B cell (primary cell): Measurements from ENCODE around the gene PDCD11. TPM values are rescaled to one million over a fixed set of nuclear protein-coding genes. Genes with fewer than 3 reads are reported as not detected.

Source experiments
- ATAC-seq: fragments of 200-7000 bp; cut with Tn5 transposase; one replicate; pipeline ENCODE4 v1.10.0; 2021; ENCODE audit warnings: low read depth, mild to moderate bottlenecking, moderate number of reproducible peaks, moderate library complexity
- CTCF ChIA-PET: fragments of 350-600 bp; sonication (Branson Sonifier 250); formaldehyde crosslinking; loops from one replicate; lab custom pipeline; 2021; ENCODE audit warnings: antibody characterized with exemption, inconsistent platforms; lab: Charles Lee
- POLR2A ChIA-PET: fragments of 350-600 bp; sonication (Branson Sonifier 250); formaldehyde crosslinking; loops from one replicate; lab custom pipeline; 2021; ENCODE audit warnings: antibody characterized with exemption; lab: Charles Lee
- DNase-seq: peaks from one replicate; pipeline ENCODE4 v3.0.0; 2013
- H2AFZ ChIP-seq: 2 replicates; pipeline ENCODE4 v1.6.1; 2012; ENCODE audit warnings: mild to moderate bottlenecking, low read depth, low read length; ENCODE audit not compliant: insufficient read depth, poor library complexity, severe bottlenecking
- H3K27ac ChIP-seq, 2 donors: 1 replicate in 1 of 2; 2 replicates in 1 of 2; pipeline ENCODE4 v1.5.1; 2012 to 2013; ENCODE audit warnings: low read length in 2 of 2, mild to moderate bottlenecking in 2 of 2, moderate library complexity in 1 of 2
- H3K27me3 ChIP-seq, 4 experiments: fragments of 200-600 bp in 1 of 4; sonication (generic) in 1 of 4; replicated peaks in 1 of 4; 1 replicate in 2 of 4; 2 replicates in 2 of 4; pipeline versions ENCODE4 v1.6.1 to v1.7.0; 2013 to 2016; ENCODE audit warnings: low read length in 3 of 4, mild to moderate bottlenecking in 2 of 4, mixed read lengths in 1 of 4, moderate library complexity in 1 of 4; ENCODE audit not compliant: insufficient read depth in 4 of 4, control insufficient read depth in 3 of 4; ENCODE audit errors: control extremely low read depth in 1 of 4
- H3K36me3 ChIP-seq, 2 experiments: replicated peaks in 1 of 2; 1 replicate in 1 of 2; 2 replicates in 1 of 2; pipeline versions ENCODE4 v1.6.1 to v1.7.1; 2013; ENCODE audit warnings: low read length in 1 of 2; ENCODE audit not compliant: insufficient read depth in 2 of 2, control insufficient read depth in 1 of 2; ENCODE audit errors: control extremely low read depth in 1 of 2, extremely low read depth in 1 of 2
- H3K4me1 ChIP-seq, 2 donors: fragments of 200-600 bp in 1 of 2; sonication (generic) in 1 of 2; 1 replicate in 1 of 2; 2 replicates in 1 of 2; pipeline versions ENCODE4 v1.5.1 to v1.6.1; 2013 to 2017; ENCODE audit warnings: low read length in 2 of 2; ENCODE audit not compliant: control insufficient read depth in 2 of 2, insufficient read depth in 2 of 2
- H3K4me2 ChIP-seq: replicated peaks from 2 replicates; pipeline ENCODE3; 2012; ENCODE audit warnings: mild to moderate bottlenecking, low read depth, low read length; ENCODE audit not compliant: poor library complexity, severe bottlenecking
- H3K4me3 ChIP-seq, 5 experiments: fragments of 200-600 bp in 1 of 5; sonication (generic) in 1 of 5; 1 replicate in 3 of 5; 2 replicates in 2 of 5; pipeline versions ENCODE4 v1.5.1 to v1.7.0; 2011 to 2016; ENCODE audit warnings: low read length in 4 of 5, mild to moderate bottlenecking in 4 of 5, low read depth in 2 of 5, control low read depth in 1 of 5, moderate library complexity in 1 of 5; ENCODE audit not compliant: insufficient read depth in 1 of 5; ENCODE audit errors: control extremely low read depth in 1 of 5, extremely low read depth in 1 of 5
- H3K79me2 ChIP-seq: fragments of 200-600 bp; sonication (generic); one replicate; pipeline ENCODE4 v1.6.0; 2016; ENCODE audit warnings: low read length; ENCODE audit not compliant: control insufficient read depth, insufficient read depth
- H3K9ac ChIP-seq: fragments of 200-600 bp; sonication (generic); 2 replicates; pipeline ENCODE4 v1.6.1; 2017; ENCODE audit warnings: mild to moderate bottlenecking, low read length, moderate library complexity
- H3K9me3 ChIP-seq, 3 donors: one replicate each; pipeline versions ENCODE4 v1.6.1 to v1.7.1; 2013; ENCODE audit warnings: low read length in 2 of 3; ENCODE audit not compliant: control insufficient read depth in 2 of 3, insufficient read depth in 1 of 3; ENCODE audit errors: control extremely low read depth in 1 of 3
- H4K20me1 ChIP-seq: 2 replicates; pipeline ENCODE4 v1.6.0; 2012; ENCODE audit warnings: mild to moderate bottlenecking, low read length; ENCODE audit not compliant: insufficient read depth, control insufficient read depth, poor library complexity, severe bottlenecking
- H3K27ac Mint-ChIP-seq: one replicate; pipeline ENCODE4 v1.8.0; 2021; ENCODE audit warnings: mixed read lengths
- H3K27me3 Mint-ChIP-seq: one replicate; pipeline ENCODE4 v1.8.0; 2021; ENCODE audit warnings: mixed read lengths
- H3K4me1 Mint-ChIP-seq: one replicate; pipeline ENCODE4 v1.8.0; 2021; ENCODE audit warnings: mixed read lengths
- H3K4me3 Mint-ChIP-seq: one replicate; pipeline ENCODE4 v1.8.0; 2021; ENCODE audit warnings: mixed read lengths
- H3K9me3 Mint-ChIP-seq: one replicate; pipeline ENCODE4 v1.8.0; 2022; ENCODE audit warnings: mixed read lengths; ENCODE audit not compliant: insufficient read depth
- EZH2 ChIP-seq: IDR thresholded peaks from 2 replicates; pipeline ENCODE4 v1.6.1; 2012; ENCODE audit warnings: borderline replicate concordance, low read depth, mild to moderate bottlenecking, moderate library complexity, low read length; ENCODE audit not compliant: insufficient read depth, poor library complexity, severe bottlenecking
- WGBS: methylation state at CpG from one replicate; pipeline ENCODE4 v1.1.5; 2013; ENCODE audit warnings: missing lambda C conversion rate; ENCODE audit not compliant: insufficient coverage; 5-methylcytosine and 5-hydroxymethylcytosine counted together
- intact Hi-C: fragments of 100-400 bp; cut with micrococcal nuclease; formaldehyde crosslinking; loops from one replicate; pipeline ENCODE4 v1.10.0; 2022
- polyA plus RNA-seq: library from polyadenylated mRNA; depleted of rRNA; stranded (reverse); fragments of >200 nt; gene quantifications from 2 replicates; pipeline ENCODE4 v1.2.3, GENCODE V29; 2012
- total RNA-seq, 2 donors: library from RNA; stranded (reverse); fragments of 120-200 nt in 1 of 2; gene quantifications; 1 replicate in 1 of 2; 2 replicates in 1 of 2; pipeline versions ENCODE4 v1.2.3 to v1.2.4, GENCODE V29; 2013 to 2022
- TF ChIP-seq, protein P1 (sequence below): fragments of 200-600 bp; IDR thresholded peaks from one replicate; pipeline ENCODE4 v1.8.0; 2022; ENCODE audit warnings: antibody characterized with exemption, mild to moderate bottlenecking

The PDCD11 gene
- total and polyA plus RNA-seq, 2 donors (not counting 1 experiment from before 2014, with no cell fraction given): 15.9 to 42.3 TPM

DNA sequence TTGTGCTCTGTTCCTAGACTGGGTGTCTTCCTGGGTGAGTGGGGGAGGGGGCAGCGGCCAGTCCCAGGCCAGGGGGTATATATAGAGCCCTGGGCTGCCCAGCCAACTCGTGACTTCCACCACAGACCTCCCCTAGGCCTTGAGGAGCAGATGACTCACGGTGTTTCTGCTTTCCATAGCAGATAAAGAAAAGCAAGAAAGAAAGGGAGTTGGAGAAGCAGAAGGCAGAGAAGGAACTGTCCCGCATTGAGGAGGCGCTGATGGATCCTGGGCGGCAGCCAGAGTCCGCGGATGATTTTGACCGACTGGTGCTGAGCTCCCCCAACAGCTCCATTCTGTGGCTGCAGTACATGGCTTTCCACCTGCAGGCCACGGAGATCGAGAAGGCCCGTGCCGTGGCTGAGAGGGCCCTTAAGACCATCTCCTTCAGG, 45.6 kb downstream of the PDCD11 start:
- CTCF ChIA-PET: interaction anchor here (0.9 to 2.0 kb wide), 3 partner anchors 35 to 43 kb away, joined by 3 to 10 read pairs (median 3); no protein-coding TSS in a partner anchor
- H3K4me3 ChIP-seq: no peak overlapping the region
- H3K27ac Mint-ChIP-seq: peak overlapping the region; percentile 26

DNA sequence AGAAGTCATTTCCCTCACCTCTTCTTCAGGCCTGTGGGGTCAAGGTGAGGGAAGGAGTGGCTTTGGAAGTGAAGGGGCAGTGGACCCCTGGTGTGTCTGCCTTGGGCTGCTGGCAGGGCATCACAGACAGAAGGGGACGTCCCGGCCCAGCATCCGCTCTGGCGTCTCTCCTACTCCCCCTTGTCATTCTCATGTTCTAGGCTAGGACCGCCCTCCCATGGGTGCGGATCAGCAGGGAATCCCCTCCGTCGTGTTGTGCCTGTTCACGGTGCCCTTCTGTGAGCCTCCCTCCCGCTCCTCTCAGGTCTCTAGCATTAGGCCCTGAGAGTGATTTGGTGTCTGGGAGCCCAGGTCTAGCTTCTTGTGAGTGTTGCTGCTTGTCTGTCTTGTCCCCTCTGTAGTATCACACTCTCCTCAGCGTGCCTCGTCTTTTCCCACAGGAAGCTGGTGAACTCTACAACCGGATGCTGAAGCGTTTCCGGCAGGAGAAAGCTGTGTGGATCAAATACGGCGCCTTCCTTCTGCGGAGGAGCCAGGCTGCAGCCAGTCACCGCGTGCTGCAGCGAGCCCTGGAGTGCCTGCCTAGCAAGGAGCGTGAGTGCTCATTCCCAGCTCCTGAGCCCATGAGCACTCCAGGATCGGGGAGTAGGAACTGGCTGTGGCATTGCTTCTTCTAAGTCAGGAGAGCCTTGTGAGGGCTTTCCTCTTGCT, 47.2 kb downstream of the PDCD11 start:
- no peak for TF ChIP-seq EZH2
- TF ChIP-seq, protein P1, sequence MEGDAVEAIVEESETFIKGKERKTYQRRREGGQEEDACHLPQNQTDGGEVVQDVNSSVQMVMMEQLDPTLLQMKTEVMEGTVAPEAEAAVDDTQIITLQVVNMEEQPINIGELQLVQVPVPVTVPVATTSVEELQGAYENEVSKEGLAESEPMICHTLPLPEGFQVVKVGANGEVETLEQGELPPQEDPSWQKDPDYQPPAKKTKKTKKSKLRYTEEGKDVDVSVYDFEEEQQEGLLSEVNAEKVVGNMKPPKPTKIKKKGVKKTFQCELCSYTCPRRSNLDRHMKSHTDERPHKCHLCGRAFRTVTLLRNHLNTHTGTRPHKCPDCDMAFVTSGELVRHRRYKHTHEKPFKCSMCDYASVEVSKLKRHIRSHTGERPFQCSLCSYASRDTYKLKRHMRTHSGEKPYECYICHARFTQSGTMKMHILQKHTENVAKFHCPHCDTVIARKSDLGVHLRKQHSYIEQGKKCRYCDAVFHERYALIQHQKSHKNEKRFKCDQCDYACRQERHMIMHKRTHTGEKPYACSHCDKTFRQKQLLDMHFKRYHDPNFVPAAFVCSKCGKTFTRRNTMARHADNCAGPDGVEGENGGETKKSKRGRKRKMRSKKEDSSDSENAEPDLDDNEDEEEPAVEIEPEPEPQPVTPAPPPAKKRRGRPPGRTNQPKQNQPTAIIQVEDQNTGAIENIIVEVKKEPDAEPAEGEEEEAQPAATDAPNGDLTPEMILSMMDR: no peak
- ChIA-PET POLR2A (no interaction called here), CTCF (interaction anchor here (1.0 to 2.0 kb wide), 5 partner anchors 9 to 41 kb away, joined by 3 to 10 read pairs (median 4); partner anchors contain the start of gene CALHM2)
- 92% methylated on average over 23 of the region's 23 CpGs for WGBS
- Mint-ChIP-seq H3K4me1 (peaks cover under 1% of the 10 kb centered on the region), H3K27me3 (no peaks in the 10 kb centered on the region), H3K9me3 (no peaks in the 10 kb centered on the region), H3K4me3 (no peak overlapping the region), H3K27ac (peak overlapping the region; percentile 46)
- Histone ChIP-seq H3K79me2 (no peaks in the 10 kb centered on the region), H3K36me3 (peaks cover 0 to 80% of the 10 kb centered on the region in 2 experiments), H3K9ac (no peak overlapping the region), H3K27ac (no peak overlapping the region), H3K4me1 (no peaks in the 10 kb centered on the region), H3K27me3 (no peaks in the 10 kb centered on the region), H2AFZ (no peak overlapping the region), H3K4me3 (no peak overlapping the region), H3K4me2 (no peak overlapping the region), H4K20me1 (no peaks in the 10 kb centered on the region), H3K9me3 (no peaks in the 10 kb centered on the region)
- intact Hi-C loops: no loop called here
- ATAC-seq (no peak), DNase-seq (no peak)

More for the DNA sequence above, 45.6 kb downstream of the PDCD11 start:
- DNase-seq: no peak
- no peak overlapping the region for H3K4me3 Mint-ChIP-seq
- H3K4me1 Mint-ChIP-seq: no peaks in the 10 kb centered on the region
- Histone ChIP-seq H3K36me3 (peaks cover 0 to 88% of the 10 kb centered on the region in 2 experiments), H3K27me3 (no peaks in the 10 kb centered on the region), H3K27ac (no peak overlapping the region), H2AFZ (no peak overlapping the region), H3K4me1 (no peaks in the 10 kb centered on the region), H4K20me1 (no peaks in the 10 kb centered on the region), H3K9me3 (no peaks in the 10 kb centered on the region), H3K79me2 (no peaks in the 10 kb centered on the region), H3K9ac (no peak overlapping the region), H3K4me2 (no peak overlapping the region)
- H3K27me3 Mint-ChIP-seq: no peaks in the 10 kb centered on the region
- no peak for ATAC-seq
- POLR2A ChIA-PET: no interaction called here
- no peak for TF ChIP-seq EZH2
- TF ChIP-seq, protein P1: no peak
- no peaks in the 10 kb centered on the region for H3K9me3 Mint-ChIP-seq
- 97% methylated on average over 11 of the region's 13 CpGs for whole genome bisulfite sequencing
- intact Hi-C loops: no loop called here
